Measurements from ENCODE around the gene EXOC6B.

The EXOC6B gene

DNA sequence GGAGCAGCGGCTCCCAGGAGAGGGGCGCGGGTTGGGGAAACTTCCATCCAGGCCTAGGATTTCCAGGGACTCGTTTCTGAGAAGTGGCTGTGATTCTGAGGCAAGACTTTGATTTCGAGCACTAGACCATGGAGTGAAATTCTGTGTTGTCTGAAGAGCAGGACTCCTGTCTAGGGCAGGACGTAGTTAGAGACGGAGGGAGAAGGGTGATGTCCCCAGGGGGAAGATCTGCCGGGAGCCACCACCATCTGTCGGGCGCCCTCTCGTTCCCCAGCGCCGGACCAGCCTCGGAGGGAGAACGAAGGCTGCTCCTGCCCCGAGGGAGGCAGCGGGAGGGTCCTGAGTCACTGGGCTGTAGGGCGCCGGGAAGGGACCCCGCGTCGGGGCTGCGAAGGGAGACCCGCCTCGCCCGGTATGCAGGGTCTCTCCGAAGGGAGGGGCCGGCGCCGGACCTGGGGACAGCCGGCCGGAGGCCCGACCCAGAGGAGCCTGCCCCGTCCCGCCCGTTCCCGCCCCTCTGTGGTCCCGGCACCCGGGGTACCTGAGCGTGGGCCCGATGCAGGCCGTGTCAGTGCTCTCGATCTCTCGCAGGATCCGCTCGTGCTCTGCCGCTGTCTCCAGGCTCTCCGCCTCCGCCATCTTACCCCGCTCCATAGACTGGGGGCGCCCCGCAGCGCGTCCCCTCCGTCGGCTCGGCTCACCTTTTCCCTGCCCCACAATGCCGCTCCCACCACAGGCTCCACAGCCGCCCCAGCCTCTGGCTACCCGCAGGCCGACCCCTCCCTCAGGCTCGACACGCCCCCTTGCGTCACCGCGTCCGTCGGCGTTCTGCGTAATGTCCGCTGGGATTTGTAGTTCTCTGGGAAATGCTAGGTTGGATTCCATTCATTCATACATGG is at the start of gene EXOC6B:
TSS of gene EXOC6B (minus strand) at position 777 of the 899 bp plus-strand sequence.
- DNase-seq: peak; percentile 87

DNA sequence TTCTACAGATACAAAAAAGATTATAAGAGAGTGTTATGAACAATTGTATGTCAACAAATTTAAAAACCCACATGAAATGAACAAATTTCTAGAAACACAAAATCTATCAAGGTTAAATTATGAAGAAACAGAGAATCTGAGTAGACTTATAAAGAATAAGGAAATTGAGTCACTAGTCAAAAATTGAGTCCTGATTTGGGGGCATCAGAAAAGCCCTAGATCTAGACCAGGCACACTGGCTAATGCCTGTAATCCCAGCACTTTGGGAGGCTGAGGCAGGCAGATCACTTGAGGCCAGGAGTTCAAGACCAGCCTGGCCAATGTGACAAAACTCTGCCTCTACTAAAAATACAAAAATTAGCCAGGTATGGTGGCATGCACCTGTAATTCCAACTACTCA is 46.0 kb upstream of the EXOC6B start:
- DNase-seq: no peak

DNA sequence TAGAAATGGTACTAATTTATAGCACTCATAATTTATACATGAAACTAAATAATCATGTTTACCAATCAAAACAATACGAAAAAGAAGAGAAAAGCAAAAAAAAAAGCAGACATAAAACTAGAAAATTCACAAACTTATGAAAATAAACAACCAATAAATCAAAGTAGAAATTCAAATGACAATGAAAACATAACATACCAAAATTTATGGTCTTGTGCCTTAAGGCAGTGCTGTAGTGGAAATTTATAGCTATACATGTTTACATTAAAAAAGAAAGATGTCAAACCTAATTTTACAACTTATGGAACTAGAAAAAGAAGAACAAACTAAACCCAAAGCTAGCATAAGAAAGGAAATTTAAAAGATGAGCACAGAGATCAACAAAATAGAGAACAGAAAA is 45.2 kb upstream of the EXOC6B start:
- no peak for DNase-seq

DNA sequence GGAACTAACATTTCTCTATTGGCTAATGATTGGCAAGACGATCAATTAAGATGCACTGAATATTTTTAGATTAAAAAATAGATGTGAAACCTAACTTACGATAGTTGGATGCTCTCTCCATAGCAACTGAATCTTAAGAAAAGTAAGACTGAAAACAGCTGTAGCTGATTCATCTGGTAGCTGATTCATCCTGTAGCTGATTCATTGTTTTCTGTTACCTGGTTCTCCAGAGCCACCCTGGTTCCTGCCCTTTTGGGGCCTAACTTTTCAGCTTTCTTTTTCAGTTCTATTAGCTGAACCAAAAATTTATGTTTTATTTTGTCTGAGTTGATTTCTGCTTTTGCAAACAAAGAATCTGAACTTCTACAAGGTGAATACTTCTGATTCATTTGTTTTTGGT is 38.7 kb upstream of the EXOC6B start:
- peak; percentile 36 for DNase-seq

DNA sequence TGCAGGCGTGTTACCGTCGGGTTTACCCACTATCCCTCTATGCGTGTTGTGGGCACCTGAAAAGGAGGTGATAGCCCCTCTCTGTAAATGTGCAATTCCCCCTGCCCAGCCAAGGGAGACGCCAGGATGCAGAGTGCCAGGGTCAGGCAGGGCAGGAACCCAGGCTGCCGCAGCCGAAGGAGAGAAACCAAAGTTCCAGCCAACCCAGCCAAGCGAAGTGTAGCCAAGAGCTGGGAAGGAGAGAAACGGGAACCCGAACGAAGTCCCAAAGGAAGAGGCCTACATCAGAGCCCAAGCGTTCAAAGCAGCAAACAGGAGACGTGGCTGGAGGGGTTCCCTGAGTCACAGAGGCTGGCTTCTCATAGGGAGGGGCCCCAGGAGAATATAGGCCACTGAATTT is 37.2 kb upstream of the EXOC6B start:
- no peak for DNase-seq

DNA sequence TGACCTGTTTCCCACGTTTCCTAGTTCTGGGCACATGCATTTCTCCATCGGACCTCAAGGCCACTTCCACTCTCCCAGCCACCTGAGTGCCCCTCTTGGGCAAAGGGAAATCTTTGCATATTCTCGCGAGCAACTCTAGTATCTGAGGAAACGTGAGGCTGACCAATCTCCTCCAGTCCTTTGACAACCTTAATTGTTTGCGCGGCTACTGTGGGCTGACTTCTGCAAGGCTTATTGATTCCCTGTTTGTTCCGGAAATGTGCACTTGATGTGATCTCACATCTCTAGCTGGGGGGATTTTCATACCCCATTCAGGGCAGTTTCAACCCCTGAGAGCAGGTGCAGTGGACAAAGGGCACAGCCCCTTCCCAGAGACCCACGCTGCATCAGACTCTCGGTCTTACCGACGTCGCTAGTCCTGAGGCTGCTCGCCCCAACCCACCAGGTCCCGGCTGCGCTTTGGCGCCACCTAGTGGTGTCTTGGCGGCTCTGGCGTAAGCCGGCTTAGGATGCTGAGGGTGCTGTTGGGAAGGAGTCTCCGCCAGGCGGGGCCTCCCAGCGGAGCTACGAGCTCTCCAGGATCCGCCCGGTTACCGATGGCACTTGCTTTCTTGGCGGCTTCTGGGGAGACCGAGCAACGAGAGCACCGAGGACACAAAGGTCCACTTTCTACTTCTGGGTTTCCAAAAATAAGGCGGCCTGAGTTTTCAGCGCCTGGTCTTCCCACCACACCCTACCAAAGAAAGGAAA is 36.6 kb upstream of the EXOC6B start:
- DNase-seq: peak; percentile 80

DNA sequence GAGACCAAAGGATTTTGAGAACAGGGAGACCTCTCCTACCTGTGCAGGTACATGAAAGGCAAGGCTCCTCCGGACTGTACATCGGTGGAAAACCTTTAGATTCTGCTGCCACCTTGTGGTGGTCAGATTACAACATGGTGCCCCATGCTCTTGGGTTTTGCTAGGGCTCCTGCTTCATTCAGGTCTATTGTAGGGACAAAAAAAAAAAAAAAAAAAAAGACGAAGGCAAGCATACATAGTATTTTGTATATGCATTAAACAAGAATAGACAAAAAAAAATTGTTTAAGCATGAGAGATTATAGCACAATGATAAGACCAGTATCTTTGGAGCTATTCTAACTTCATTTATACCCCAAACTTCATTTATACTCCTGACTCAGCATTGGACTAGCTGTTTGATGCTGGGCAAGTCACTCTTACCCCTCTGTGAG is 34.0 kb upstream of the EXOC6B start:
- peak; percentile 35 for DNase-seq

DNA sequence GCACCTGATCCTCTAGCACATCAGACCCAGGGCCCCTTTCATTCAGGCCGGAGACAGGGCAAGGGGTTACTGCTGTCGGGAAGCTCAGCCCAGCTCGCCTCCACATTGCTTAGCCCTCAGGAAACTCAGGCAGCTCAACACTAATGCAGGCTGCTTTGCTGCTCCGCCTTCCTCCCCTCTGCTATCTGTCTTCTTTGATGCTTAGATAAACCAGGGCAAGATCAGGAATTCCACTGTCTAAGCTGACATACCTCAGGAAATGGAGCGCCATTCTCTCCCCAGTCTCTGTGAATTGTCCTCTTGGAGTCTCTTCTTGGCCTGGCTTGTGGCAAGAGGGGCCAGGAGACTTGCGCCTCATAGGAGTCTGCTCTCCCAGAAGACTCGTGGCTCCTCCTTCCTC is 25.5 kb upstream of the EXOC6B start:
- no peak for DNase-seq

DNA sequence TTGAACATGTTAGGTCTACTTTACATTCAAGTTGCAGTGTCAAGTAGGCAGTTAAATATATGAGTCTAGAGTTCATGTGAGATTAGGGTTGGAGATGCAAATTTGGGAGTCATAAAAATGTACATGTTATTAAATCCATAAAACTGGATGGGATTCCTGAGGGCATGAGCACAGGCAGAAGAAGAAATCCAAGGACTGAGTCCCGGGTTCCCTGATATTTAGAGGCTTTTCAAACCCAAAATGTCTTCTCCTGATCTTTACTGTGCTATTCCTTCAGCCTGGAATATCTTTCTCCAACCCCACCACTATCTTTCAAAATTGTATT is 23.3 kb upstream of the EXOC6B start:
- no peak for DNase-seq

DNA sequence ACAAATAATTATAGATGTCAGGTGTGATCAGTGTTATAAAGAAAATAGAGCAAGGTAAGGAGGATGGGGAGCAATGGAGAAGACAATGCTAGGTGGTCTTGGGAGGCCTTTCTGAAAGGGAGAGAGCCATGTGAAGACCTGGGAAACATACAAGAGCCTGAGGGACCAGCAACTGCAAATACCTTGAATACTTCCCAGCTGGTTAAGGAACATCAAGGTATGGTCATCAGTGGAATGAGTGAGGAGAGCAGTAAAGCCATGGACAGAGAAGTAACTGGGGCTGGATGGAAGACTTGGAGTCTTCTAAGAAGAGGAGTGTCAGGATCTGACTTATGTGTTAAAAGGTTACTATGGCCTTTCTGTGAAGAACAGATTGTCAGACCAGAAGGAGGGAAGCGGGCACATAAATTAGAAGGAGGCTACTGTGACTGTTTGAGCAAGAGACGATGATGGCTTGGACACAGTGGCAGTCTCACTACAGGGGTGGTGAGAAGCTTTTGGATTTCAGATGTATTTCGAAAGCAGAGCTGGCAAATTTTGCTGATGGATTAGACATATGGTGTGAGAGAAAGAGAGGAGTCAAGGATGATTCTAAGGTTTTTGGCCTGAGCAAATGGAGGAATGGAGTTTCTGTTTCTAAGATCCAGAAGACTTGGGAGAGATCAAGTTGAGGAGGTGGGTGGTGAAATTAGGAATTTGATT is 22.8 kb upstream of the EXOC6B start:
- no peak for DNase-seq

DNA sequence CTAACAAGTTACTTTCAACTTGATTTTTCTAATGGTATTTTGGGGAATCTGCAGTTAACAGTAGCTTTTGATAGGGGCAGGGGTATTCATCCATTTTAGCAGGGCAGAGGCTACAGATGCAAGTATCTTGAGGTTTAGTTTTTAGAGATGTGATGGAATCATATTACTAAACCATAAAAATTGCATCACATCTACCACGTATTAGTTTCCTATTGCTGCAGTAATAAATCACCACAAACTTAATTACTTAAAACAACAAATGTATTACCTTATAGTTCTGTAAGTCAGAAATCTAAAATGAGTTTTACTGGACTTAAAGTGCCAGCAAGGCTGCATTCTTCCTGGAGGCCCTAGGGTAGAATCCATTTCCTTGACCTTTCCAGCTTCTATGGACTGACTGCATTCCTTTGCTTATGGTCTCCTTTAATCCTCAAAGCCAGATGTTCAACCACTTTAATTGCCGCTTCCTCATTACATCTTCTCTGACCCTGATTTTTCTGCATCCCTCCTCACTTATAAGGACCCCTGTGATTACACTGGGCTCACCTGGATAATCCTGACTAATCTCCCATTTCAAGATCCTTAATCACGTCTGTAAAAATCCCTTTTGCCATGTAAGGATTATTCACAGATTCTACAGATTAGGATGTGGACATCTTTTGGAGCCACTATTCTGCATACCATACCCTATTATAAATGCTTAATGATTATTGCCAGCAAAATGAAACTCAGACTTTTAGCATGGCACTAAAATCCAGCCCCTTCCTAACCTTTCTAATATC is 21.9 kb upstream of the EXOC6B start:
- DNase-seq: no peak

DNA sequence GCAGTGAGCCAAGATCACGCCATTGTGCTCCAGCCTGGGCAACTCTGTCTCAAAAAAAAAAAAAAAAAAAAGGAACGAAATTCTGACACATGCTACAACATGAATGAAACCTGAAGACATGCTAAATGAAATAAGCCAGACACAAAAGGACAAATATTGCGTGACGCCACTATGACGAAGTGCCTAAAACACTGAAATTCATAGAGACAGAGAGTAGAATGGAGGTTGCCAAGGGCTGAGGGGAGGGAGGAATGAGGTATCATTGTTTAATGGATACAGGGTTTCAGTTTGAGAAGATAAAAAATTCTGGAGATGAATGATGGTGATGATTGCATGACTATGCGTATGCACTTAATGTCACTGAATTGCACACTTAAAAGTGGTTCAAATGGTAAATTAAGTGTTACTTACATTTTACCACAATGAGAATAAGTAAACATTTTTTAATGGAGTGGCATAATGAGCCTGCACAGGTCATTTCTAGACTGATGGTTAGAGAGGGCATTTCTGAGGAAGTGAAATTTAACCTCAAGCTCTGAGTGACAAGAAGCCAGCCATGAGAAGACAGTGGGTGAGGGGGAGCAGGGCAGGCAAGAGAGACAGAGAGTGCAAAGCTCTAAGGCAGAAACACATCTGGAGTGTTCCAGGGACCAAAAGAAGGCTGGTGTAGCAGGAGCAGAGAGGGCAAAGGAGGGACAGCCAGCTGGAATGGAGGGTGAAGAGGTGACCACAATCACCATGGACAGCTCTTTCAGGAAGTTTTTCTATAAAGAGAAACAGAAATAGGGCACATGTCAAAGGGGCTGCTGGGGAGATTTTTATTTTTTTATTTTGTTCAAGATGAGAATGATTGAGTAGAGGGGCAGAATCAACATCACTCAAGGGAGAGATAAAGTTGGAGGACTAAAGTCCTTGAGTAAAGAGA is 20.6 kb upstream of the EXOC6B start:
- DNase-seq: no peak

DNA sequence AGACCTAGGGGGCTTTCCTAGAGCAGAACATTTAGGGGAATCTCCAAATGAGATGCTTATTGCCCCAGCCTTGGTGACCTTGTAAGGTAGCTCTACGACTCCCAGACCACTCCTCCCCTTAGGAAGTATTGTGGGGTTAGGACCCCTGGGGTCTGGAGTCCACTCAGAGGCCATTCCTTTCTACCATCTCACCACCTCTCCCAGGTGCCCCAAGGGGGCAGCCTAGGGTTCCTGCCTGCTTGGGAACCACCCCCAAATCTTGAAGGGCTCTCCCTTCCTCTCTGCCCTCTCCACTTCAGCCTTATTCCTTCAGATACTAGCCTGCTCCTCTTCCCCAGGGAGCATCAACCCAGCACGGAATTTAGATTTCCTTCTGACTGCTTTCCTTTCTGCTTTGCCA is 17.5 kb upstream of the EXOC6B start:
- DNase-seq: no peak

DNA sequence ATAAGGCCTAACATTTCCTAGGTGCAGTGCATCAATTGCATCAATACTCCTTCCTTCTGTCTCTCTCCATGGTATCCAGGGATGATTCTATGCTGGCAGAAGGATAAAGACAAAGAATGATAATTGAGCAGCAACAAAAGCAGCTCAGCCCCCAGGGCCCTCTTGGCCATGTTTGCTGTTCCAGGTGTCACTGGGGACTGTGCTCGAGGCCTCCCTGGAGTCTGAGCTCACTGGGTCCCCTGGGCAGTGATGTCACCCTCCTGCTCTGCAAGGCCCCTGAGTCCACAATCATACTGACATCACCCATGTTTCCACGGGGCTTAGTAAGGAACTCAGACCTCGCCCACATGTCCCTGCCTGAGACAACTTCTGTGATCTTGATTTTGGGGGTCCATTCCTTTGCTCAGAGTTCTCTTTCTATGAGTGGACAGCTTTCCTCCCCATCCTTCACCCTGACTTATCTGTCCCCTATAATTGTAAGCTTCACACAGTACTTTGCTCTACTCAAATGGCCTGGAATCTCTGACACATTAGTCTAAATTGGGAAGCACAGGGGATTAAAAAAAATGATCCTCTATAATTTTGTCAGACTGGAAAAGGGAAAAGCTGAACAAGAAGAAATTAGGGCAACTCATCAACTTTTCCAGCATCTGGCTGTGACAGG is 15.8 kb upstream of the EXOC6B start:
- no peak for DNase-seq

DNA sequence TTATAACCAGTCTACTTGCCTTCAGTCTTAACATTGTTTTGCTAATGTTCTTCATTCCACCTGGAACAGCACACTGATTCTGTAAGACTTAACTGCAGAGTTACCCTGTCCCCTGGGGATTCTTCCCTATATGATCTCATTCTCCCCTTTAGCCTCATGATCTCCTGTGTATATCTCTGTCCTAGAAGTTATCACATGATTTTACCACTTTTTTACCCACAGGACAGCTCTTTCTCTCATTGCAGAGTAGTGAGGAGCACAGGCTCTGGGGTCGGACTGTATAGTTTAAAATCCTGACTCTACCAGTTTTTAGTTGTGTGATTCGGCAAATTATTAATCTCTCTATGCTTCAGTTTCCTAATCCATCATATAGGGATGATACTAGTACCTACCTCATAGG is 14.2 kb upstream of the EXOC6B start:
- DNase-seq: no peak

DNA sequence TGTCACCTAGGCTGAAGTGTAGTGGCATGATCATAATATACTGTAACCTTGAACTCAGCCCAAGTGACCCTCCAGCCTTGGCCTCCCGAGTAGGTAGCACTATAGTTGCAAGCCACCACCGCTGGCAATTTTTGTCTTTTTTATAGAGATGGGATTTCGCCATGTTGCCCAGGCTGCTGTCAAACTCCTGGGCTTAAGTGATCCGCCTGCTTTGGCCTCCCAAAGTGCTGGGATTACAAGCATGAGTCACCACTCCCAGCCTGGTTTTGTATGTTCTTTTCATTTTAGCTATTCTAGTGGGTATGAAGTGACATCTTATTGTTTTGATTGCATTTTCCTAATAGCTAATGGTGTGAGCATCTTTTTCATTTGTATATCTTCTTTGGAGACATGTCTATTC is 11.3 kb upstream of the EXOC6B start:
- DNase-seq: no peak

DNA sequence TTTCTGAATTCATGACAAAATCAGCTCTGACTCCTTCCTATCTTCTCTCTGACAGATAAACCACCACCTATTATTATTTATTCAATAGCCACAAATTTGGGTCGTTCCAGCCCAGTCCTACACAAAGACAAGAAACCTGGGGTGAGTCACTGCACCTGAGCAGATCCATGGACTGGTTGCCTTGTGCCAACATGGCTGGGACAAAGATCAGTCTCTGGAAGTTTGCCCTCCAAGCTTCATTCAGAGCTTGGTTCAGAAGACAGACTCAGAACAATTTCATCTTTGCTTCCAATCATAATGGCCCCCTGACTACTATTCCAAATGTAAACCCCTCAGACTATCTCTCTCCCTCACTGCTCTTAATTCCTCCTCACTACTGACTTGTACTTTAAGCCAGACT is 9.6 kb upstream of the EXOC6B start:
- DNase-seq: no peak

DNA sequence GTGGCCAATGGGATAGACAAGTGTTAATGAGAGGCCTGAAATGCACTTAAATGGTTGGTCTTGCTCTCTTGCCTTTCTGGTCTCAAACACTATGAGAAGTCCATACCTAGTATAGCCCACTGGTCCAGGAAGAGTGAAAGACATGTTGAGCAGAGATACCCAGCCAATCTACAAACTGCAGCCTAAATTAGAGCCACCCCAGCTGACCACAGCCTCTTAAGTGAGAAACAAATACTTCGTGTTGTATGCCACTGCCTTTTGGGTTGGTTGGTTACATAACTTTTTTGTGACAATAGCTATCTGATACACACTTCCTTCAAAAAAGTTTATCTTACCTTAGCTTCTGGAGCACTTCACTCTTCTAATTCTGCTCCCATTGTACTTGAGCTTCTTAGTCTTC is 8.8 kb upstream of the EXOC6B start:
- DNase-seq: no peak

DNA sequence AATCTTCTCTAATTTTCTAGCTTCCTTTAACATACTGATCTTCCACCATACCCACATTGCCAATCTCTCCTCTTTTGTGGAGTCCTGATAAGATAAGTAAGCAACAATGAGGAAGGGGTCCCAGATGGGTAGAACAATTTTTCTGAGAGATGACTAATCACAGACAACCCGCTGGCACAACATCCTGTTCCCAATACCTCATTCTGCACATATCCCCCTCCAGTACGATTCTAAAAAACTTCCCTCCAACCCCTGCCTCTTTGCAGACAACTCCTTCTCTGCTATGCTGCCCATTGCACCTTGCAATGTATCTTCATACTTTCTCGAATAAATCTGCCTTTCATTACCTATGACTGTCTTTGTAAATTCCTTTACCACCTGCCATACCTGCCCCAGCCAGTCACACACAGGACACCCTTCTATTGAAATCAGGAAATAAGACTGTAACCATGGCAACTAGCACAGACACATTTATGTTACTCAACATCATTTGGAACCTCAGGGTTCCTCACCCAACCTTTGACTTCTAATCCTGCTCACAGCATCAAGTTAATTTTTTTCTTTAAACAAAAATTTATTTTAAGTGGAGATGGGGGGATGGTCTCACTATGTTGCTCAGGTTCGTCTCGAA is 7.4 kb upstream of the EXOC6B start:
- no peak for DNase-seq

DNA sequence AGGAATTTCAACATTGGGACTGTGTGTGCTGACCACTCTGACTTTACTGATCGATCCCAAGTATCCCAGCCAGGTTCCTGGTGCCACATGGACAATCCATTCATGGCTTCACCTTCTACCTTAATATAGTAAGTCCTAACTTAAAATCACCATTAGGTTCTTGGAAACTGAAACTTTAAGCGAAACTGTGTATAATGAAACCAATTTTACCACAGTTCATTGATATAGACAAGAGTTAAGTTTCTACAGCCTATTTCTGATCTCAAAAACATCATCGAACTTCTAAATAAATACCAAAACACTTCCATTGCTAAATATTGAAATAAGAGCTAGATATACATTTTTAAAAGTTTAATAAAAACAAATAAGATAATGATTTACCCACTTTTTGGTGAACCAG is 4.4 kb upstream of the EXOC6B start:
- DNase-seq: no peak

All from fibroblast of skin of right quadriceps (primary cell).